Epithelial cell of esophagus (primary cell): Measurements from ENCODE around the gene TMEM209.
"Not testable (repeated sequence)": the region's sequence is repeated elsewhere in the genome, so short reads cannot be mapped to it uniquely, and the experiment has no call there.

Experiments used
- DNase-seq: peaks from one replicate; pipeline ENCODE4 v3.0.0; 2010; ENCODE audit warnings: low read depth
- H3K4me3 ChIP-seq: 2 replicates; pipeline ENCODE4 v1.5.1; 2011; ENCODE audit warnings: mild to moderate bottlenecking, low read length, control low read depth
- TF ChIP-seq, protein P1 (sequence below): IDR thresholded peaks from 2 replicates; pipeline ENCODE4 v1.5.1; 2011; ENCODE audit warnings: low read depth, mild to moderate bottlenecking, low read length, control low read depth, inconsistent platforms; ENCODE audit not compliant: insufficient read depth; ENCODE audit errors: missing control alignments

Gene TMEM209

GRCh38 chr7:130234078-130234477 is 28.9 kb upstream of the TMEM209 start:
- DNase-seq = no peak
- H3K4me3 ChIP-seq = no peak overlapping the region
- TF ChIP-seq, protein P1, sequence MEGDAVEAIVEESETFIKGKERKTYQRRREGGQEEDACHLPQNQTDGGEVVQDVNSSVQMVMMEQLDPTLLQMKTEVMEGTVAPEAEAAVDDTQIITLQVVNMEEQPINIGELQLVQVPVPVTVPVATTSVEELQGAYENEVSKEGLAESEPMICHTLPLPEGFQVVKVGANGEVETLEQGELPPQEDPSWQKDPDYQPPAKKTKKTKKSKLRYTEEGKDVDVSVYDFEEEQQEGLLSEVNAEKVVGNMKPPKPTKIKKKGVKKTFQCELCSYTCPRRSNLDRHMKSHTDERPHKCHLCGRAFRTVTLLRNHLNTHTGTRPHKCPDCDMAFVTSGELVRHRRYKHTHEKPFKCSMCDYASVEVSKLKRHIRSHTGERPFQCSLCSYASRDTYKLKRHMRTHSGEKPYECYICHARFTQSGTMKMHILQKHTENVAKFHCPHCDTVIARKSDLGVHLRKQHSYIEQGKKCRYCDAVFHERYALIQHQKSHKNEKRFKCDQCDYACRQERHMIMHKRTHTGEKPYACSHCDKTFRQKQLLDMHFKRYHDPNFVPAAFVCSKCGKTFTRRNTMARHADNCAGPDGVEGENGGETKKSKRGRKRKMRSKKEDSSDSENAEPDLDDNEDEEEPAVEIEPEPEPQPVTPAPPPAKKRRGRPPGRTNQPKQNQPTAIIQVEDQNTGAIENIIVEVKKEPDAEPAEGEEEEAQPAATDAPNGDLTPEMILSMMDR = no peak

GRCh38 chr7:130232209-130232608 is 27.0 kb upstream of the TMEM209 start:
- H3K4me3 ChIP-seq = no peak overlapping the region
- no peak for DNase-seq
- TF ChIP-seq, protein P1 = no peak

DNA sequence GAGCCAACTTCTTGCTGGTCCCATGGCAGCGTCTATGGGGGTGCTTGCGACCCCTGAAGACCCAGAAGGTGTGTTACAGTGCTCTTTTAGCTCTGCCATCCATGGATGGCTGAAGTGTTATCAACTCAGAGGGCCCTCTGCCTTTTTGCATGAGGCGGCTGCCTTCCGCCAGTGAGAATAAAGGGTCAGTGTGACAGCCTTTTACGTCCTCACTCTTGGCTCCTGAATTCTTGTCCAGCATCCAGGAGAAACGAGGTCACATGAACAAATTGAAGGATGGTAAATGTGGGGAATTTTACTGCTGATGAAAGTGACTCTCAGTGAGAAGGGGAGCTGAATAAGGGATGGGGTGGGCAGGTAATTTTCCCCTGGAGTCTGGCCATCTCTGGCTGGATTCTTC is 26.6 kb upstream of the TMEM209 start:
- no peak for DNase-seq
- TF ChIP-seq, protein P1 = no peak

GRCh38 chr7:130229981-130230380 is 24.8 kb upstream of the TMEM209 start:
- DNase-seq, H3K4me3 ChIP-seq: not testable (repeated sequence)

More for the DNA sequence above, 26.6 kb upstream of the TMEM209 start:
- H3K4me3 ChIP-seq = no peak overlapping the region

- no peak overlapping the region for H3K4me3 ChIP-seq
- TF ChIP-seq, protein P1 = no peak
- DNase-seq = no peak
Observed at GRCh38 chr7:130228840-130229502, 23.8 kb upstream of the TMEM209 start.

- no peak overlapping the region for H3K4me3 ChIP-seq
- no peak for DNase-seq
- TF ChIP-seq, protein P1 = no peak
Observed at GRCh38 chr7:130227883-130228575, 22.8 kb upstream of the TMEM209 start.

DNA sequence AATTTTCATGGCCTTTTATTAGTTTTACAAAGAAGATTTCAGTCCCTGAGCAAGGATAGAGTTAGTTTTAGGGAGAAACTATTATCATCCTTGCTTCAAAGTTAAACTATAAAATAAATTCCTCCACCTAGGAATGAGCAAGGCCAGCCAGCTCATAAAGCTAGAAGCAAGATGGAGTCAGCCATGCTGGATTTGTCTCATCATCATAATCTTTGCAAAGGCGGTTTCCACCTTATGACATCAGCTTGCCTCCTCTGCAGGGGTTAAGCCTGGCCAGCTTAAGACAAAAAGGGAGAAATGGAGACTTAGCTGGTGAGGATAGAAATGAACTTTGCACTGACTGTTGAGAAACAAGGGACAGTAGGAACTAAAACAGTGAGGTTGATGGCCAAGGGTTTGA is 21.1 kb upstream of the TMEM209 start:
- TF ChIP-seq, protein P1 = no peak
- no peak for DNase-seq
- H3K4me3 ChIP-seq = no peak overlapping the region

DNA sequence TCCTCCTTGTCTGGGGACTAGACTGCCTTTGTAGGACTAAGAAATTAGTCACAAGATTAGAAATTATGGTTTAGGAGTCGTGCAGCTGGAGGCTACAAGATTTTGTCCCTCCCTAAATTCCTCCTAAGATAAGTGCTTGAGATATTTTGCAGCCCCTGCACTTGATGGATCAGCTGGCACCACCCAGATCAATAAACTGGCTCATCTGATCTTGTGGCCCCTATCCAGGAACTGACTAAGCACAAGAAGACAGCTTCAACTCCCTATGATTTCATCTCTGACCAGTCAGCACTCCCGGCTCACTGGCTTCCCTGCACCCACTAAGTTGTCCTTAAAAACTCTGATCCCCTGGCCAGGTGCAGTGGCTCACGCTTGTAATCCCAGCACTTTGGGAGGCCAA is 19.7 kb upstream of the TMEM209 start:
- not testable (repeated sequence) for H3K4me3 ChIP-seq
- DNase-seq = peak; percentile 38
